HS-5 (cell line): ENCODE data around the gene ZNF653.
A peak's percentile ranks its signal among the peaks of the same experiment; 100 is the strongest.

Experiments
- DNase-seq: peaks from one replicate; pipeline ENCODE4 v3.0.0-alpha.2; 2012; ENCODE audit warnings: low read depth

Gene ZNF653

GRCh38 chr19:11505504-11506100, at the start of gene ZNF653:
Gene ZNF653, minus strand, starts transcription at chr19:11505839. Its CDS starts 53 bp downstream, at chr19:11505786.
- peak; percentile 91 for DNase-seq

- no peak for DNase-seq
These were observed 49.6 kb upstream of the ZNF653 start for GRCh38 chr19:11555246-11555645.

- no peak for DNase-seq
These were observed 48.5 kb upstream of the ZNF653 start for GRCh38 chr19:11554160-11554559.

- DNase-seq, result no peak
These were observed 47.2 kb upstream of the ZNF653 start for GRCh38 chr19:11552666-11553372.

- DNase-seq, result no peak
These were observed 46.1 kb upstream of the ZNF653 start for GRCh38 chr19:11551603-11552235.

- DNase-seq, result no peak
These were observed 44.6 kb upstream of the ZNF653 start for GRCh38 chr19:11550265-11550664.

- DNase-seq, result no peak
These were observed 43.8 kb upstream of the ZNF653 start for GRCh38 chr19:11549386-11549953.

GRCh38 chr19:11547929-11548700, 42.5 kb upstream of the ZNF653 start:
- no peak for DNase-seq

- DNase-seq, result no peak
These were observed 35.6 kb upstream of the ZNF653 start for GRCh38 chr19:11541238-11541637.

- no peak for DNase-seq
These were observed 35.0 kb upstream of the ZNF653 start for GRCh38 chr19:11540645-11541044.

GRCh38 chr19:11539495-11540365, 34.1 kb upstream of the ZNF653 start:
- DNase-seq, result no peak

- DNase-seq, result no peak
These were observed 32.8 kb upstream of the ZNF653 start, which contains the start of gene CNN1 for GRCh38 chr19:11538232-11539036. Gene CNN1, plus strand, starts transcription at chr19:11538851. Its CDS starts 77 bp downstream, at chr19:11538928.

GRCh38 chr19:11535792-11536595, 30.4 kb upstream of the ZNF653 start:
- DNase-seq, result no peak

- DNase-seq, result no peak
These were observed 29.3 kb upstream of the ZNF653 start for GRCh38 chr19:11534948-11535347.

GRCh38 chr19:11534538-11534937, 28.9 kb upstream of the ZNF653 start:
- no peak for DNase-seq

GRCh38 chr19:11530432-11530831, 24.8 kb upstream of the ZNF653 start:
- DNase-seq, result no peak

- peak; percentile 99 for DNase-seq
These were observed 23.1 kb upstream of the ZNF653 start, which contains the start of gene ECSIT for GRCh38 chr19:11528551-11529341. Gene ECSIT, minus strand, starts transcription at chr19:11529134. Its CDS starts 9,964 bp downstream, at chr19:11519170.

- DNase-seq, result no peak
These were observed 13.5 kb upstream of the ZNF653 start for GRCh38 chr19:11519138-11519537.
